HG03045 (cell line): ENCODE measurements around the gene LRRK1.

ENCODE experiments used
- ATAC-seq: cut with Tn5 transposase; IDR thresholded peaks from one replicate; pipeline ENCODE4 v1.9.1; 2021; ENCODE audit warnings: mild to moderate bottlenecking, moderate library complexity; ENCODE audit not compliant: unreplicated experiment

Gene LRRK1

GRCh38 chr15:101019366-101019896, 100.3 kb downstream of the LRRK1 start:
- no peak for ATAC-seq

DNA sequence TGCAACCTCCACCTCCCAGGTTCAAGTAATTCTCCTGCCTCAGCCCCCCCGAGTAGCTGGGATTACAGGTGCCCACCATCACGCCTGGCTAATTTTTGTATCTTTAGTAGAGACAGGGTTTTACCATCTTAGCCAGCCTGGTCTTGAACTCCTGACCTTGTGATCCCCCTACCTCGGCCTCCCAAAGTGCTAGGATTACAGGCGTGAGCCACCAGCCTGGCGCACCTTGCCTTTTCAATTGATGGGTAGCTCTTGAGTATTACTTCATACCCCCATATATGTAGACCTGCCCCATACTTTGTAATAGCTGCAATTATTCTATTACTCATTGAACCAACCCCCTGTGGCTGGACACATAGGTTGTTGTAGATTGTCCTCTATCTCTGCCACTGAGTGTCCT, 101.3 kb downstream of the LRRK1 start:
- no peak for ATAC-seq

DNA sequence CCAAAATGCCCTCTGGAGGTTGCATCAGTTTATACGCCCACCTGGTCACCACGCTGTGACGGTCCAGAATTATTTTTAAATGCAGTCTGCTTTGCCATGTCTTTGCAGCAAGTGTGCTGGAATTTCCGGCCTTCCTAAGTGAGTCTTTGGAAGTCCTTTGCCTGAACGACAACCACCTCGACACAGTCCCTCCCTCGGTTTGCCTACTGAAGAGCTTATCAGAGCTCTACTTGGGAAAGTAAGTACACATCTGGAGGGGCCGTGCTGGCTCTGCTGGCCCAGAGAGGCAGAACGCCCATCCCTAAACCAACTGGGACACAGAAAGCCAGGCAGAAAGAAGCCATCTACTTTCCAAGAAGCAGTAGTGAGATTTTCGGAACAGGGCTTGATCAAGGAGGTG, 101.8 kb downstream of the LRRK1 start:
- no peak for ATAC-seq

DNA sequence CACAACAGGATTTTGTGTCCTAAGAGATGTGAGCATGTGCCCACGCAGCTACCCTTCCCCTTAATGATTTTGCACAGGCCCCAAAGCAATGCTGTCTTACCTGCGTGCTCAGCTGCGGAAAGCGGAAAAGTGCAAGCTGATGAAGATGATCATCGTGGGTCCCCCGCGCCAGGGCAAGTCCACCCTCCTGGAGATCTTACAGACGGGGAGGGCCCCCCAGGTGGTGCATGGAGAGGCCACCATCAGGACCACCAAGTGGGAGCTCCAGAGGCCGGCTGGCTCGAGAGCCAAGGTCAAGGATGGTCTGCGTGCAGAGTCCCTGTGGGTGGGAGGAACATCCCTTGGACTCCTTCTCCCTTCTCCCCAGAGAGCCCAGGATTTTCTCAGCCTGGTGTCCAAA, 103.1 kb downstream of the LRRK1 start:
- no peak for ATAC-seq

- no peak for ATAC-seq
These were observed 103.7 kb downstream of the LRRK1 start for GRCh38 chr15:101022876-101023275.

DNA sequence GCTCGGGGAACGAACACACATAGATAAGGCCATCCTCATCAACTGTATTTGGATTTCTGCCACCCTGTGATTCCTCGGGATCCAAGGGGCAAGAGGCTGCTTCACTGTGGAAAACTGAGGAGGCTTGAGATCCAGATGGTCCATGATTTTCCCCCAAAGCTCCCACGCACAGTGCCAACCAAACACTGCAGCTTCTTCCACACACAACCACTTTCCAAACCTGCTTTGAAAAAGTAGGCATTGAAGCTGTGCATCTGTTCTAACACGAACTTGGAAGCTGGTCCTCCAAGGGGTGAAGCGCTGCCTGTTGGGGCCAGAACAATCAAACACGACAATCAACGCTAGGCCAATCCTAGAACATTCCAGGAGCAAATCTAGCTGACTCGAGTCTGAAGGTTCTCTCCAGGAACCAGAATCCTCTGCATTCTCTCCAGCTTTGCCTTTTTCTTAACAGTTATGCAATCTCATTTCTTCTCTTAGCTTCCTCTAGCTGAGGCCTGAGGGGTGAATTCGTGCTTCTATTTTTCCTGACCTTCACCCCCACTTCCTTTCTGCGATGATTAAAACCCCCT, 104.4 kb downstream of the LRRK1 start:
- ATAC-seq = no peak

DNA sequence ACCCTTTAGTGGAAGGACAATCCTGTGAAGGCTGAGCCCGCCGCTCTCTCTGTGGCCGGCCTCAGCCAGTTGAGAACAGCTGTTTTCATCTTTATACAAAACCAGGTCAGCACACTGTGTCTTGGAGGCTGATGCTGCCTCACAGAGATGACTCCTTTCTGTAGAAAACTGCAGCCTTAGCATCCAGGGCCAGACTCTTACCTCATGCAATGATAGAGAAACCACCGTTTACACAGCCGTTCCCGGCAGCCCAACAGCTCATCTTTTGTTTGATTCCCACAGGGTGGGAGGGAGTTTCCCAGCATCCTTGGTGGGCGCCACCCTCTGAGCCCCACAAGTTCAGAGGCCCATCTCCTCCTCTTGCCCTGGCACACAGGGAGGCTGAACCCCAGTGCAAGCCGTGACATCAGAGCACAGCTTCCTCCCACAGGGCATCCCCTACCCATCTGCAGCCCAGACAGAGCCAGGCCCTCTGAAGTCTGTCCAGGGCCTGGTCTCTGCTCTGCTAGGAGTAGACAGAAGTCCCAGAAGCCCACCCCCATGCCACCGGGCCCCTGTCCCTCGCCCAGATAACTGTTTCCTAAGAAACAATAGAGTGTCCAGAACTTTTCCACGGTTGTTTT, 105.0 kb downstream of the LRRK1 start:
- no peak for ATAC-seq

- no peak for ATAC-seq
These were observed 105.7 kb downstream of the LRRK1 start for GRCh38 chr15:101024706-101025500.

DNA sequence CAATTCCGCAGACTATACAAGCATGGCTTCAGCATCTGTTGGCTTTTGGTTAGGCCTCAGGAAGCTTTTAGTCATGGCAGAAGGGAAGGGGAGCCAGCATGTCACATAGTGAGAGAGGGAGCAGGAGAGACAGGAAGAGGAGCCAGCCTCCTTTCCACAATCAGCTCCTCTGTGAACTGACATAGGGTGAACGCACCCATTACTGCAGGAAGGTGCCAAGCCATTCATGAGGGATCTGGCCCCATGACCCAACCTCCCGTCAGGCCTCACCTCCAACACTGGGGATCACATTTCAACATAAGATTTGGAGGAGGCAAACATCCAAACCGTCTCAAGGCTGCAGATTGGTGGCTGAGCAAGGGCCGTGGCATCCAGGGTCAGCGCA, 106.3 kb downstream of the LRRK1 start:
- ATAC-seq = no peak

GRCh38 chr15:101025896-101026631, 106.9 kb downstream of the LRRK1 start:
- no peak for ATAC-seq

DNA sequence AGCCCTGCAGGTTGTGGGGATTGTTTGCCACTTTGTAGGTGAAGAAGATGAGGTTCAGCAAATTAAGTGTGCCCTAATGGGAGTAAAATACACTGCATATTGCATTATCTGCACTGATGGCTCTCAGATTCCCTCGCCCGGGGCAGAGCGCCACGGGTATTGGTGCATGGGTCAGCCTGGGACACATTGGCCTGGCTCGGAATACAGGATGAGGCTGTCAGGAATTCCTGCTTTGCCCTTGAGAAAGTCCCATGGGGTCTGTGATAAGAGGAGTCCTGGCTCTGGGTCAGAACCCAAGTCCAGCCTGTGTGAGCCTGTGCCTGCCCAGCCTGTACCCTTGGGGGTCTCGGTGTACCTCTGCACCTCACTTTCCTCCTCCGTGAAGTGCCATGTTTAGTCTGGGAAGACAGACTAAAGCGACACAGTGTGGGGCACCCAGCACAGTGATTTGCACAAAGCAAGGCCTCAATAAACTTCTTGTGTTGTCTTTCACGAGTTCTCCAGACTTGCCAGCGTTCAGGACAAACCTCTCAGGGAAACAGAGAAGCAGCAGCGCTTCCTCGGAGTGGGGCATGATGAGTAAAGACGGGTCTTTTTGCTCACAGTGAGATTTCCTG, 107.6 kb downstream of the LRRK1 start:
- ATAC-seq = no peak

GRCh38 chr15:101027273-101027901, 108.2 kb downstream of the LRRK1 start:
- ATAC-seq = no peak

- no peak for ATAC-seq
These were observed 108.8 kb downstream of the LRRK1 start for GRCh38 chr15:101027920-101028319.

DNA sequence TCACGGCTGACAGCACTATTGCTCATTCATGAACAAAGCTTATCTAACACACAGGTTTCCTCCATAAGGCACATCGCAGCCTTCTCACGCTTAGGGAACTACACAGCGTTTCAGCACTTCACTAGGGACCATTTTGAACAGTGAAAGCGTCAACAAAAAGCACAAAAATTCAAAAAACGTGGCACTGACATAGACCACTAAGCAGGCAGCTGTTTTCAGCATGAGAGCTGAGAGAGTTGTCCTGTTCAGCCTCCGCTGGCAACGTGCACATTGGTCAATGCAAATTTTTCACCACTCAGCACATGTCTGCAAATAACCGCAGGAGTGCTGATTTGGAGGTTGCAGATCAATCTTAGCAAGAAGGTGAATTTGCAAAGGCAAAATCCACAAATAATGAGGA, 109.2 kb downstream of the LRRK1 start:
- no peak for ATAC-seq

- ATAC-seq = no peak
These were observed 109.7 kb downstream of the LRRK1 start for GRCh38 chr15:101028772-101029438.

DNA sequence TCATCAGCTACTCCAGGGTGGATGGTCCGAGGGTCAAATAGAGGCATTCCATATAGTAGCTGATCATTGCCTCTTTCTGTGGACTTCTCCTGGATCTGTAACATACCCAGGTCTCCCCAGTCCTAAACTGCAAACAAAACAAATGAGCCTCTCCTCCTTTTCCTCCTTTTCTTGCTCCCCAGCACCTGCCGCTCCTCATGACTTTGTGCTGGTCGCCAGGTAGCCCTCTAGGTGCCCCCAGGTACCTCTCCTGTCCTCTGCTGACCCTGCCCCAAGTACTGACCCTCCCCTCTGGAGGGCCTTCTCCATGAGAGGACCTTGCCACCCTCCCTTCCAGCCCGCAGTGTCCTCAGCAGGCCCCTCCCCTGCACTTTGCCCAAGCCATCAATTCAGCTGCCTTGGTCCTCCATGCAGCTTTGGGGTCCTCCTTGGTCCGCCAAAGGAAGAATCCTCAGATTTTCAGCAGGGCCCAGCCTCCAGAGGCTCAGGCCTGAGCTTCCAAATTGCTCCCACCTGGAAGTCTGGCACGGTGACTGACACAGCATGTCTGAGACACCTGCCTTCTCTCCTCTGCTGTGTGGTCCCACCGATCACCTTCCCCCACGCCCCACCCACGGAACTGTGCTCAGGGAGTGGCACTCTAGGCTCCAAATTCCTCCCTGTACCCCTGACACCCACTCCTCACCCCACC, 111.0 kb downstream of the LRRK1 start:
- no peak for ATAC-seq

- ATAC-seq = no peak
These were observed 112.1 kb downstream of the LRRK1 start for GRCh38 chr15:101031213-101031612.

DNA sequence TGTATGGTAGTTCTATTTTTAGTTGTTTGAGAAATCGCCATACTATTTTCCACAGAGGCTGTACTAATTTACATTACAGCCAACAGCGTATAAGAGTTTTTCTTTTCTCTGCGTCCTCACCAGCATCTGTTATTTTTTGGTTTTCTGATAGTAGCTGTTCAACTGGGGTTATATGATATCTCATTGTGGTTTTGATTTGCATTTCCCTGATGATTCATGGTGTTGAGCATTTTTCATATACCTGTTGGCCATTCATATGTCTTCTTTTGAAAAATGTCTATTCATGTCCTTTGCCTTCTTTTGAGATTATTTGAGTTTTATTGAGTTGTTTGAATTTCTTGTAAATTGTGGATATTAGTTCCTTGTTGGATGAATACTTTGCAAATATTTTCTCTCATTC, 114.6 kb downstream of the LRRK1 start:
- ATAC-seq = no peak

DNA sequence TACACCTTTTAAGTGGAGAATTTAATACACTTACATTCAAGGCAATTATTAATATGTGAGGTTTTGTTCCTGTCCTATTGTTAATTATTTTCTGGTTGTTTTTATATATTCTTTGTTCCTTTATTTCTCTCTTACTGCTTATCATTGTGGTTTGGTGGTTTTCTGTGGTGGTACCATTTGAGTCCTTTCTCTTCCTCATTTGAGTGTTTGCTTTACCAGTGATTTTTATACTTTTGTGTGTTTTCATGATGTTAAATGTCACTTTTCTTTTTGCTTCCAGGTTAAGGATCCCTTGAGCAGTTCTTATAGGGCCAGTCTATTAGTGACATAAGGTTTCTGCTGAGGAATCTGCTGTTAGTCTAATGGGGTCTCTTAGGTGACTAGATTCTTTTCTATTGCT, 116.5 kb downstream of the LRRK1 start:
- no peak for ATAC-seq
